ENCODE results near the gene CHD6. TPM values are rescaled to one million over a fixed set of nuclear protein-coding genes. Genes with fewer than 3 reads are reported as not detected.

The CHD6 gene
- total RNA-seq, 4 donors from 2014 or later: 21.5 to 97.6 (median 53.7) TPM

- no peaks in the 10 kb centered on the region for H3K4me1 ChIP-seq
- intact Hi-C loops (cut with DNase I; ENCODE audit: low total_unique reads): no loop called here
- peak overlapping the region in 1 of 2 donors; percentile 14 for H3K27ac ChIP-seq
- no peaks in the 10 kb centered on the region for H3K9me3 ChIP-seq
- no peak overlapping the region for H3K4me3 ChIP-seq
- DNase-seq: no peak
- TF ChIP-seq POLR2A (IDR thresholded peaks at IDR 0.05) (no peak), CTCF (IDR thresholded peaks at IDR 0.05) (no peak)
- H3K27me3 ChIP-seq: no peaks in the 10 kb centered on the region
- H3K36me3 ChIP-seq: no peaks in the 10 kb centered on the region
Observed at GRCh38 chr20:41387444-41387851, 230.7 kb downstream of the CHD6 start.

GRCh38 chr20:41386502-41387427, 231.4 kb downstream of the CHD6 start:
- no peaks in the 10 kb centered on the region for H3K4me1 ChIP-seq
- TF ChIP-seq CTCF (IDR thresholded peaks at IDR 0.05) (no peak), POLR2A (IDR thresholded peaks at IDR 0.05) (no peak)
- no peaks in the 10 kb centered on the region for H3K36me3 ChIP-seq
- DNase-seq: no peak
- intact Hi-C loops (cut with DNase I; ENCODE audit: low total_unique reads): no loop called here
- no peak overlapping the region for H3K4me3 ChIP-seq
- peak overlapping the region in 1 of 2 donors; percentile 14 for H3K27ac ChIP-seq
- no peaks in the 10 kb centered on the region for H3K9me3 ChIP-seq
- H3K27me3 ChIP-seq: no peaks in the 10 kb centered on the region

- Histone ChIP-seq H3K4me3 (no peak overlapping the region), H3K9me3 (no peaks in the 10 kb centered on the region), H3K27me3 (no peaks in the 10 kb centered on the region), H3K27ac (no peak overlapping the region), H3K36me3 (no peaks in the 10 kb centered on the region), H3K4me1 (no peaks in the 10 kb centered on the region)
- TF ChIP-seq POLR2A (IDR thresholded peaks at IDR 0.05): no peak
- TF ChIP-seq CTCF (IDR thresholded peaks at IDR 0.05): no peak
- intact Hi-C loops (cut with DNase I; ENCODE audit: low total_unique reads): no loop called here
- no peak for DNase-seq
Observed at GRCh38 chr20:41382791-41383305, 235.3 kb downstream of the CHD6 start.

- H3K27me3 ChIP-seq: no peaks in the 10 kb centered on the region
- TF ChIP-seq POLR2A (IDR thresholded peaks at IDR 0.05): no peak
- TF ChIP-seq CTCF (IDR thresholded peaks at IDR 0.05): no peak
- H3K4me1 ChIP-seq: no peaks in the 10 kb centered on the region
- no peak overlapping the region for H3K27ac ChIP-seq
- intact Hi-C loops (cut with DNase I; ENCODE audit: low total_unique reads): no loop called here
- no peak overlapping the region for H3K4me3 ChIP-seq
- no peaks in the 10 kb centered on the region for H3K36me3 ChIP-seq
- no peaks in the 10 kb centered on the region for H3K9me3 ChIP-seq
- DNase-seq: no peak
Observed at GRCh38 chr20:41380551-41381193, 237.5 kb downstream of the CHD6 start.

- TF ChIP-seq CTCF (IDR thresholded peaks at IDR 0.05) (no peak), POLR2A (IDR thresholded peaks at IDR 0.05) (no peak)
- Histone ChIP-seq H3K27me3 (no peaks in the 10 kb centered on the region), H3K9me3 (no peaks in the 10 kb centered on the region), H3K27ac (no peak overlapping the region), H3K36me3 (no peaks in the 10 kb centered on the region), H3K4me1 (no peaks in the 10 kb centered on the region), H3K4me3 (no peak overlapping the region)
- no peak for DNase-seq
- intact Hi-C loops (cut with DNase I; ENCODE audit: low total_unique reads): no loop called here
Observed at GRCh38 chr20:41379551-41379950, 238.6 kb downstream of the CHD6 start.

Measured in uterus (tissue), 4 donors.